Measurements from ENCODE around the gene GDF2. TPM values are rescaled to one million over a fixed set of nuclear protein-coding genes. Genes with fewer than 3 reads are reported as not detected.

The GDF2 gene
- total and polyA plus RNA-seq, 10 of the 15 experiments (the other 5 are each of a cell fraction or from before 2014, with no cell fraction given): not detected

GRCh38 chr10:47317251-47317650, 5.0 kb upstream of the GDF2 start:
- H3K27ac ChIP-seq (ENCODE audit: control insufficient read depth, insufficient read depth): no peak overlapping the region
- SMC1A ChIA-PET (ENCODE audit: uncharacterized antibody, unreplicated experiment): interaction anchor here (7.4 kb wide), 1 partner anchor 269 kb away, joined by 66 read pairs; no protein-coding TSS in a partner anchor
- RAD21 ChIA-PET (ENCODE audit: unreplicated experiment): no interaction called here
- H3K4me2 ChIP-seq (ENCODE audit: control insufficient read depth, insufficient read depth): no peak overlapping the region
- intact Hi-C loops (cut with micrococcal nuclease; ENCODE audit: unreplicated experiment) (no loop called here), in situ Hi-C loops (cut with MboI) (no loop called here)
- H3K9me3 ChIP-seq (replicated peaks; ENCODE audit: control insufficient read depth, insufficient read depth, low read length): no peaks in the 10 kb centered on the region
- POLR2A ChIA-PET: no interaction called here
- FAIRE-seq (no peak), ATAC-seq (no peak), DNase-seq (ENCODE audit: low read depth, low spot score) (no peak)
- H2AFZ ChIP-seq (ENCODE audit: control insufficient read depth, low read depth, low read length): no peak overlapping the region
- H3K27me3 ChIP-seq (replicated peaks in 1 of 2; ENCODE audit: control insufficient read depth in 2 of 2, insufficient read depth in 2 of 2, low read length in 1 of 2): no peaks in the 10 kb centered on the region; a peak in 1 of 4 replicates
- H4K20me1 ChIP-seq (ENCODE audit: control insufficient read depth, insufficient read depth): no peaks in the 10 kb centered on the region
- 0% methylated on average over 4 of the region's 4 CpGs for WGBS (ENCODE audit: insufficient coverage, insufficient replicate concordance, low lambda C conversion rate, missing lambda C conversion rate)
- H3K4me3 ChIP-seq: no peak overlapping the region
- CTCF ChIA-PET: interaction anchor here (1.0 kb wide), 1 partner anchor 270 kb away, joined by 5 read pairs; no protein-coding TSS in a partner anchor
- BruUV-seq (replicated peaks): no TSS peak
- no peaks in the 10 kb centered on the region for H3K79me2 ChIP-seq (ENCODE audit: control insufficient read depth, insufficient read depth, low read length)
- H3K4me1 ChIP-seq (ENCODE audit: control insufficient read depth, insufficient read depth, low read length): no peaks in the 10 kb centered on the region
- H3K36me3 ChIP-seq (ENCODE audit: control insufficient read depth in 2 of 2, insufficient read depth in 2 of 2, low read length in 1 of 2): no peaks in the 10 kb centered on the region
- no peak overlapping the region for H3K9ac ChIP-seq (ENCODE audit: control insufficient read depth, insufficient read depth, low read length)
- TF ChIP-seq, protein P1, sequence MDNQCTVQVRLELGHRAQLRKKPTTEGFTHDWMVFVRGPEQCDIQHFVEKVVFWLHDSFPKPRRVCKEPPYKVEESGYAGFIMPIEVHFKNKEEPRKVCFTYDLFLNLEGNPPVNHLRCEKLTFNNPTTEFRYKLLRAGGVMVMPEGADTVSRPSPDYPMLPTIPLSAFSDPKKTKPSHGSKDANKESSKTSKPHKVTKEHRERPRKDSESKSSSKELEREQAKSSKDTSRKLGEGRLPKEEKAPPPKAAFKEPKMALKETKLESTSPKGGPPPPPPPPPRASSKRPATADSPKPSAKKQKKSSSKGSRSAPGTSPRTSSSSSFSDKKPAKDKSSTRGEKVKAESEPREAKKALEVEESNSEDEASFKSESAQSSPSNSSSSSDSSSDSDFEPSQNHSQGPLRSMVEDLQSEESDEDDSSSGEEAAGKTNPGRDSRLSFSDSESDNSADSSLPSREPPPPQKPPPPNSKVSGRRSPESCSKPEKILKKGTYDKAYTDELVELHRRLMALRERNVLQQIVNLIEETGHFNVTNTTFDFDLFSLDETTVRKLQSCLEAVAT (IDR thresholded peaks at IDR 0.05): no peak
- no peak for TF ChIP-seq ZNF217 (IDR thresholded peaks at IDR 0.05)
- no peak for TF ChIP-seq CHD4 (IDR thresholded peaks at IDR 0.05)
- no peak for TF ChIP-seq MEF2B (IDR thresholded peaks at IDR 0.05; ENCODE audit: partially characterized antibody, poor library complexity, severe bottlenecking)
- TF ChIP-seq ZNF274 (IDR thresholded peaks at IDR 0.05; ENCODE audit: insufficient read depth, insufficient read length): no peak
- no peak for TF ChIP-seq MTA3 (IDR thresholded peaks at IDR 0.05; ENCODE audit: borderline replicate concordance, low read length)
- no peak for TF ChIP-seq WRNIP1 (IDR thresholded peaks at IDR 0.05; ENCODE audit: borderline replicate concordance, low read depth, low read length)
- no peak for TF ChIP-seq ASH2L (IDR thresholded peaks at IDR 0.05; ENCODE audit: borderline replicate concordance, low read depth)
- TF ChIP-seq, protein P2, sequence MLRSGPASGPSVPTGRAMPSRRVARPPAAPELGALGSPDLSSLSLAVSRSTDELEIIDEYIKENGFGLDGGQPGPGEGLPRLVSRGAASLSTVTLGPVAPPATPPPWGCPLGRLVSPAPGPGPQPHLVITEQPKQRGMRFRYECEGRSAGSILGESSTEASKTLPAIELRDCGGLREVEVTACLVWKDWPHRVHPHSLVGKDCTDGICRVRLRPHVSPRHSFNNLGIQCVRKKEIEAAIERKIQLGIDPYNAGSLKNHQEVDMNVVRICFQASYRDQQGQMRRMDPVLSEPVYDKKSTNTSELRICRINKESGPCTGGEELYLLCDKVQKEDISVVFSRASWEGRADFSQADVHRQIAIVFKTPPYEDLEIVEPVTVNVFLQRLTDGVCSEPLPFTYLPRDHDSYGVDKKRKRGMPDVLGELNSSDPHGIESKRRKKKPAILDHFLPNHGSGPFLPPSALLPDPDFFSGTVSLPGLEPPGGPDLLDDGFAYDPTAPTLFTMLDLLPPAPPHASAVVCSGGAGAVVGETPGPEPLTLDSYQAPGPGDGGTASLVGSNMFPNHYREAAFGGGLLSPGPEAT (IDR thresholded peaks at IDR 0.05; ENCODE audit: low read depth): no peak
- TF ChIP-seq NR2C2 (IDR thresholded peaks at IDR 0.05; ENCODE audit: borderline replicate concordance, control insufficient read depth, insufficient read length, low read depth): no peak
- TF ChIP-seq TAF1 (IDR thresholded peaks at IDR 0.05; ENCODE audit: borderline replicate concordance, low read depth, low read length): no peak
- TF ChIP-seq IRF4 (IDR thresholded peaks at IDR 0.05; ENCODE audit: low read depth, low read length): no peak
- TF ChIP-seq, protein P3, sequence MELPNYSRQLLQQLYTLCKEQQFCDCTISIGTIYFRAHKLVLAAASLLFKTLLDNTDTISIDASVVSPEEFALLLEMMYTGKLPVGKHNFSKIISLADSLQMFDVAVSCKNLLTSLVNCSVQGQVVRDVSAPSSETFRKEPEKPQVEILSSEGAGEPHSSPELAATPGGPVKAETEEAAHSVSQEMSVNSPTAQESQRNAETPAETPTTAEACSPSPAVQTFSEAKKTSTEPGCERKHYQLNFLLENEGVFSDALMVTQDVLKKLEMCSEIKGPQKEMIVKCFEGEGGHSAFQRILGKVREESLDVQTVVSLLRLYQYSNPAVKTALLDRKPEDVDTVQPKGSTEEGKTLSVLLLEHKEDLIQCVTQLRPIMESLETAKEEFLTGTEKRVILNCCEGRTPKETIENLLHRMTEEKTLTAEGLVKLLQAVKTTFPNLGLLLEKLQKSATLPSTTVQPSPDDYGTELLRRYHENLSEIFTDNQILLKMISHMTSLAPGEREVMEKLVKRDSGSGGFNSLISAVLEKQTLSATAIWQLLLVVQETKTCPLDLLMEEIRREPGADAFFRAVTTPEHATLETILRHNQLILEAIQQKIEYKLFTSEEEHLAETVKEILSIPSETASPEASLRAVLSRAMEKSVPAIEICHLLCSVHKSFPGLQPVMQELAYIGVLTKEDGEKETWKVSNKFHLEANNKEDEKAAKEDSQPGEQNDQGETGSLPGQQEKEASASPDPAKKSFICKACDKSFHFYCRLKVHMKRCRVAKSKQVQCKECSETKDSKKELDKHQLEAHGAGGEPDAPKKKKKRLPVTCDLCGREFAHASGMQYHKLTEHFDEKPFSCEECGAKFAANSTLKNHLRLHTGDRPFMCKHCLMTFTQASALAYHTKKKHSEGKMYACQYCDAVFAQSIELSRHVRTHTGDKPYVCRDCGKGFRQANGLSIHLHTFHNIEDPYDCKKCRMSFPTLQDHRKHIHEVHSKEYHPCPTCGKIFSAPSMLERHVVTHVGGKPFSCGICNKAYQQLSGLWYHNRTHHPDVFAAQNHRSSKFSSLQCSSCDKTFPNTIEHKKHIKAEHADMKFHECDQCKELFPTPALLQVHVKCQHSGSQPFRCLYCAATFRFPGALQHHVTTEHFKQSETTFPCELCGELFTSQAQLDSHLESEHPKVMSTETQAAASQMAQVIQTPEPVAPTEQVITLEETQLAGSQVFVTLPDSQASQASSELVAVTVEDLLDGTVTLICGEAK (IDR thresholded peaks at IDR 0.05; ENCODE audit: borderline replicate concordance): no peak
- no peak for TF ChIP-seq E4F1 (IDR thresholded peaks at IDR 0.05; ENCODE audit: borderline replicate concordance, partially characterized antibody)
- TF ChIP-seq CHD2 (IDR thresholded peaks at IDR 0.05; ENCODE audit: borderline replicate concordance, low read depth, low read length): no peak
- TF ChIP-seq TARDBP (IDR thresholded peaks at IDR 0.05; ENCODE audit: borderline replicate concordance): no peak

Measured in GM12878 (cell line).